ENCODE data around the gene PARD3B. TPM values are rescaled to one million over a fixed set of nuclear protein-coding genes. Genes with fewer than 3 reads are reported as not detected.

PARD3B gene
- total and polyA plus RNA-seq, 8 donors, result 1.8 to 42.6 (median 15.1) TPM

GRCh38 chr2:205637320-205637602 lies 1092.0 kb downstream of the PARD3B start:
- Histone ChIP-seq H3K27me3 (no peaks in the 10 kb centered on the region), H3K27ac (no peak overlapping the region), H3K36me3 (no peaks in the 10 kb centered on the region), H3K9me3 (peaks cover 0 to 9% (median 5%) of the 10 kb centered on the region in 4 donors), H3K4me1 (no peaks in the 10 kb centered on the region), H3K4me3 (no peak overlapping the region)
- intact Hi-C loops (cut with DNase I; ENCODE audit: low total_unique reads), result no loop called here
- TF ChIP-seq CTCF (IDR thresholded peaks at IDR 0.05), result no peak
- no peak for TF ChIP-seq POLR2A (IDR thresholded peaks at IDR 0.05)
- no peak for TF ChIP-seq POLR2AphosphoS5 (IDR thresholded peaks at IDR 0.05)
- TF ChIP-seq EP300 (IDR thresholded peaks at IDR 0.05), result no peak
- no peak for DNase-seq

GRCh38 chr2:205637779-205638503 lies 1092.7 kb downstream of the PARD3B start:
- intact Hi-C loops (cut with DNase I; ENCODE audit: low total_unique reads), result no loop called here
- Histone ChIP-seq H3K4me3 (no peak overlapping the region), H3K9me3 (peaks cover 0 to 9% (median 5%) of the 10 kb centered on the region in 4 donors), H3K27me3 (peaks cover 0 to under 1% (median 0%) of the 10 kb centered on the region in 3 donors), H3K4me1 (no peaks in the 10 kb centered on the region), H3K27ac (no peak overlapping the region), H3K36me3 (no peaks in the 10 kb centered on the region)
- no peak for DNase-seq
- TF ChIP-seq EP300 (IDR thresholded peaks at IDR 0.05), result no peak
- TF ChIP-seq CTCF (IDR thresholded peaks at IDR 0.05), result no peak
- TF ChIP-seq POLR2A (IDR thresholded peaks at IDR 0.05), result no peak
- no peak for TF ChIP-seq POLR2AphosphoS5 (IDR thresholded peaks at IDR 0.05)
- 48 to 69% (median 64%) methylated on average over 6 of the region's 6 CpGs for WGBS, 5 donors

- WGBS, 5 donors, result 58 to 70% (median 66%) methylated on average over 4 of the region's 4 CpGs
- H3K4me1 ChIP-seq, result no peaks in the 10 kb centered on the region
- peaks cover 0 to 11% (median 0%) of the 10 kb centered on the region in 3 donors for H3K27me3 ChIP-seq
- intact Hi-C loops (cut with DNase I; ENCODE audit: low total_unique reads), result no loop called here
- no peak for DNase-seq
- H3K9me3 ChIP-seq, result peaks cover 0 to 9% (median 5%) of the 10 kb centered on the region in 4 donors
- no peak overlapping the region for H3K4me3 ChIP-seq
- H3K27ac ChIP-seq, result no peak overlapping the region
- no peaks in the 10 kb centered on the region for H3K36me3 ChIP-seq
- TF ChIP-seq CTCF (IDR thresholded peaks at IDR 0.05) (no peak), POLR2A (IDR thresholded peaks at IDR 0.05) (no peak), POLR2AphosphoS5 (IDR thresholded peaks at IDR 0.05) (no peak), EP300 (IDR thresholded peaks at IDR 0.05) (no peak)
These were observed 1095.4 kb downstream of the PARD3B start for GRCh38 chr2:205640716-205641115.

- Histone ChIP-seq H3K9me3 (peaks cover 0 to 9% (median 5%) of the 10 kb centered on the region in 4 donors), H3K4me1 (no peaks in the 10 kb centered on the region), H3K4me3 (no peak overlapping the region), H3K27me3 (peaks cover 0 to 11% (median 0%) of the 10 kb centered on the region in 3 donors), H3K27ac (no peak overlapping the region), H3K36me3 (no peaks in the 10 kb centered on the region)
- 28 to 51% (median 40%) methylated on average over 6 of the region's 6 CpGs for WGBS, 5 donors
- peak in 1 of 2 donors; percentile 15 for DNase-seq
- no peak for TF ChIP-seq CTCF (IDR thresholded peaks at IDR 0.05)
- no peak for TF ChIP-seq POLR2AphosphoS5 (IDR thresholded peaks at IDR 0.05)
- TF ChIP-seq EP300 (IDR thresholded peaks at IDR 0.05), result no peak
- TF ChIP-seq POLR2A (IDR thresholded peaks at IDR 0.05), result no peak
- intact Hi-C loops (cut with DNase I; ENCODE audit: low total_unique reads), result no loop called here
These were observed 1097.5 kb downstream of the PARD3B start for GRCh38 chr2:205642599-205643356.

Data from stomach (tissue), 9 donors.